ENCODE data around the gene ACTRT2. TPM values are rescaled to one million over a fixed set of nuclear protein-coding genes. Genes with fewer than 3 reads are reported as not detected.

ACTRT2 gene
- total RNA-seq, 1 donor from 2014 or later = not detected

GRCh38 chr1:2980849-2981248, 40.4 kb upstream of the ACTRT2 start:
- no peaks in the 10 kb centered on the region for H3K4me1 Mint-ChIP-seq (ENCODE audit: unreplicated experiment)
- peaks cover under 1% of the 10 kb centered on the region for H3K9me3 Mint-ChIP-seq (ENCODE audit: unreplicated experiment)
- no peak for TF ChIP-seq CTCF (IDR thresholded peaks at IDR 0.05)
- no peaks in the 10 kb centered on the region for H3K36me3 Mint-ChIP-seq (ENCODE audit: unreplicated experiment)
- DNase-seq (ENCODE audit: extremely low spot score, unreplicated experiment) = peak; percentile 68
- no peak overlapping the region for H3K4me3 Mint-ChIP-seq (ENCODE audit: unreplicated experiment)
- H3K27ac Mint-ChIP-seq (ENCODE audit: unreplicated experiment) = no peak overlapping the region
- no peaks in the 10 kb centered on the region for H3K27me3 Mint-ChIP-seq (ENCODE audit: unreplicated experiment)

GRCh38 chr1:2981388-2981787, 39.9 kb upstream of the ACTRT2 start:
- Mint-ChIP-seq H3K27me3 (ENCODE audit: unreplicated experiment) (no peaks in the 10 kb centered on the region), H3K36me3 (ENCODE audit: unreplicated experiment) (no peaks in the 10 kb centered on the region), H3K27ac (ENCODE audit: unreplicated experiment) (no peak overlapping the region), H3K4me1 (ENCODE audit: unreplicated experiment) (no peaks in the 10 kb centered on the region), H3K4me3 (ENCODE audit: unreplicated experiment) (no peak overlapping the region), H3K9me3 (ENCODE audit: unreplicated experiment) (peaks cover 6% of the 10 kb centered on the region)
- DNase-seq (ENCODE audit: extremely low spot score, unreplicated experiment) = peak; percentile 19
- TF ChIP-seq CTCF (IDR thresholded peaks at IDR 0.05) = no peak

- H3K4me1 Mint-ChIP-seq (ENCODE audit: unreplicated experiment) = no peaks in the 10 kb centered on the region
Measured at GRCh38 chr1:2981981-2982614, 39.2 kb upstream of the ACTRT2 start.

GRCh38 chr1:2982615-2983318, 38.5 kb upstream of the ACTRT2 start:
- DNase-seq (ENCODE audit: extremely low spot score, unreplicated experiment) = no peak
- Mint-ChIP-seq H3K27me3 (ENCODE audit: unreplicated experiment) (no peaks in the 10 kb centered on the region), H3K36me3 (ENCODE audit: unreplicated experiment) (no peaks in the 10 kb centered on the region), H3K4me3 (ENCODE audit: unreplicated experiment) (no peak overlapping the region), H3K9me3 (ENCODE audit: unreplicated experiment) (peaks cover 10% of the 10 kb centered on the region), H3K27ac (ENCODE audit: unreplicated experiment) (no peak overlapping the region), H3K4me1 (ENCODE audit: unreplicated experiment) (no peaks in the 10 kb centered on the region)
- TF ChIP-seq CTCF (IDR thresholded peaks at IDR 0.05) = no peak

More at GRCh38 chr1:2981981-2982614, 39.2 kb upstream of the ACTRT2 start:
- H3K9me3 Mint-ChIP-seq (ENCODE audit: unreplicated experiment) = peaks cover 7% of the 10 kb centered on the region
- H3K27ac Mint-ChIP-seq (ENCODE audit: unreplicated experiment) = no peak overlapping the region
- H3K4me3 Mint-ChIP-seq (ENCODE audit: unreplicated experiment) = no peak overlapping the region
- TF ChIP-seq CTCF (IDR thresholded peaks at IDR 0.05) = no peak
- H3K36me3 Mint-ChIP-seq (ENCODE audit: unreplicated experiment) = no peaks in the 10 kb centered on the region
- DNase-seq (ENCODE audit: extremely low spot score, unreplicated experiment) = peak; percentile 78
- H3K27me3 Mint-ChIP-seq (ENCODE audit: unreplicated experiment) = no peaks in the 10 kb centered on the region

GRCh38 chr1:2983319-2983705, 38.0 kb upstream of the ACTRT2 start:
- TF ChIP-seq CTCF (IDR thresholded peaks at IDR 0.05) = no peak
- no peaks in the 10 kb centered on the region for H3K36me3 Mint-ChIP-seq (ENCODE audit: unreplicated experiment)
- no peak overlapping the region for H3K27ac Mint-ChIP-seq (ENCODE audit: unreplicated experiment)
- no peak overlapping the region for H3K4me3 Mint-ChIP-seq (ENCODE audit: unreplicated experiment)
- H3K27me3 Mint-ChIP-seq (ENCODE audit: unreplicated experiment) = no peaks in the 10 kb centered on the region
- no peak for DNase-seq (ENCODE audit: extremely low spot score, unreplicated experiment)
- H3K9me3 Mint-ChIP-seq (ENCODE audit: unreplicated experiment) = peaks cover 10% of the 10 kb centered on the region
- no peaks in the 10 kb centered on the region for H3K4me1 Mint-ChIP-seq (ENCODE audit: unreplicated experiment)
